HG03469 (cell line): Measurements from ENCODE around the gene FECH.
"Not testable (repeated sequence)": the region's sequence is repeated elsewhere in the genome, so short reads cannot be mapped to it uniquely, and the experiment has no call there.

Experiments used
- ATAC-seq: cut with Tn5 transposase; IDR thresholded peaks from one replicate; pipeline ENCODE4 v1.9.1; 2021; ENCODE audit warnings: mild to moderate bottlenecking, moderate library complexity, moderate number of reproducible peaks; ENCODE audit not compliant: unreplicated experiment

The FECH gene, protein sequence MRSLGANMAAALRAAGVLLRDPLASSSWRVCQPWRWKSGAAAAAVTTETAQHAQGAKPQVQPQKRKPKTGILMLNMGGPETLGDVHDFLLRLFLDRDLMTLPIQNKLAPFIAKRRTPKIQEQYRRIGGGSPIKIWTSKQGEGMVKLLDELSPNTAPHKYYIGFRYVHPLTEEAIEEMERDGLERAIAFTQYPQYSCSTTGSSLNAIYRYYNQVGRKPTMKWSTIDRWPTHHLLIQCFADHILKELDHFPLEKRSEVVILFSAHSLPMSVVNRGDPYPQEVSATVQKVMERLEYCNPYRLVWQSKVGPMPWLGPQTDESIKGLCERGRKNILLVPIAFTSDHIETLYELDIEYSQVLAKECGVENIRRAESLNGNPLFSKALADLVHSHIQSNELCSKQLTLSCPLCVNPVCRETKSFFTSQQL

DNA sequence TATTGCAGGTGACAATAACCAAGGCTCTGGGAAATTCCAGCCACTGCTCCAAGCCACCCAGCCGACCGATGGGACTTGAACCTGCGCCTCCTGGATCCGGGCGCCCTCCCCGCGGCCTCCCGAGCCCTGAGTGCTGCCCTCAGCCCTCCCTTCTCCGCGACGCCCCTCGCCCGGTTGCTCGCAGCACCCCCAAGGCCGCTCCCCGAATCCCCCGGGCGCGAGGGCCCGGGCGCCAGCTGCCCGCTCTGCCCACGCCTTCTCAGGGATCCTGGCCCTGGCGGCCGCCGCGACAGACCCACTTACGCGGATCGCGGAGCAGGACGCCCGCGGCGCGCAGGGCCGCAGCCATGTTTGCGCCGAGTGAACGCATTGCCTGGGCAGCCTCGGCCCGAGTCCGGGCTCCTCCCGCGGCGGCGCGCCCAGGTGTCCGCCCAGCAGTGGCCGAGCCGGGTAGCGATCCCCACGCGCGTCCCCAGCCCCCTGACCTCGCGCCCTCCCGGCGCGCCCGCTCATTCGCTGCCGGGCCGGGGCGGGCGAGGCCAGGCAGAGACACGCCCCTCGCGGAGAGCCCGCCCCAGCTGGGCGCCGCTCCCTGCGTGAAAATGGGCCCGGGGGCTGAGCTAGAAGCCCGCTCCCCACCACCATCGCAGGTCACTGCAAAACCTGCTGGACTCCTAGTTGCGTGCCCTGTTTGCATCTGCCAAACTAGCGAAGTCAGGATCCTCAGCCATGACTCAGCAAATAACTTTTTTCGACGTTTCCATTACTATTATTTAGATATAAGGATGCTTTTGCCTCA lies at the start of gene FECH:
Gene FECH (minus strand): TSS at position 452 of the 799 bp plus-strand sequence. CDS start 82 bp downstream, at position 370.
- peak; percentile 61 for ATAC-seq

DNA sequence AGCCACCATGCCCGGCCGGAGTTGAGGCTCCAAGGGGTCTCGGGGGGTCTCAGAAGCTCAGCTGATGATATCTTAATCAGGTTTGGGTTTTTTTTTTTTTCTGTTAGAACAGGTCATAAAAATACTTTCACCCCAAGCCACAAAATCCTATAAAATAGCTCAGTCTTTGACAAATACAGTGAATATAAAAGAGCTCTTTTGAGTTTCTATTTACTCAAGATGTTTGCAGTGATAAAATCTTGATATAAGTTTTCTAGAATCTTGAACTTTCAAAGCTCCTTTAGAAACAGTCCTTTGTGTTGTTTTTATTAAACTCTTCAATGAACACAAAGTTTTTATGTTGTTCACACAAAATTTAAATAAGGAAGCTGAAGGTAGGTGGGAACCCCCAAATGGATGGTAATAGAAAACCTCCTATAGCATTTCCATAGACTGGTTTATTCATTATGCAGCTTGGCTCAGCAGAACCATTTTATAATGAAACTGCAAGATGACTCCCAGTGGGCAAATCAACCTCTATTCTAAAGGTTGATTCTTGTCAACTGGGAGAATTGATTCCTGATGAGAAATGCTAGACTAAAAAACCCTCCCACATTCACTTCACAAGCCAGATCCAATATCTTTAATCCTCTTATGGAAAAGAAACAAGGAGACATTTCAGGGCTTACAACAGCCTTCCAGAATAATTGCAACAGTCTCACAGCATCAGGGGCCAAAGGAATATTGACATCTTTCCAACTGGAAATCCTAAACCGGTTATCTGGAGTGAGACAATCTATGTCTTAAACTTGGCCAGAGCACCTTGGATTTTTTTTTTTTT lies 48.7 kb upstream of the FECH start:
- ATAC-seq: no peak

DNA sequence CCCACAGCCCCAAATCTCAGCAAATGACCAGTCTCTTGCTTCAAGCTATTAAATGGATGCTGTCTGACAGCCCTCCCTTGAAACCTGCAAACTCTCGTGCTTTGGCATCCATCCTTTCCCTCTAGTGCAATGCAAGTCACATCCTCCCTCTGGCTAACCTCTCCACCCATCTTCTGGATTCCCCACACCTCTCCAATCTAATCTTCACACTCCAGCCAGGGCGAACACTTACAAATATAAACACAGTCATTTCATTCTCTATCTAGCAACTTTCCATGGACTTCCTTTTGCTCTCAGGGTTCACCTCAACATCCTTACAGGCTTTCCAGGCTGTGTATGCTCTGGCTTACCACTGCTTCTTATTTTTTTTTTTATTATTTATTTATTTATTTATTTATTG lies 45.2 kb upstream of the FECH start:
- no peak for ATAC-seq

DNA sequence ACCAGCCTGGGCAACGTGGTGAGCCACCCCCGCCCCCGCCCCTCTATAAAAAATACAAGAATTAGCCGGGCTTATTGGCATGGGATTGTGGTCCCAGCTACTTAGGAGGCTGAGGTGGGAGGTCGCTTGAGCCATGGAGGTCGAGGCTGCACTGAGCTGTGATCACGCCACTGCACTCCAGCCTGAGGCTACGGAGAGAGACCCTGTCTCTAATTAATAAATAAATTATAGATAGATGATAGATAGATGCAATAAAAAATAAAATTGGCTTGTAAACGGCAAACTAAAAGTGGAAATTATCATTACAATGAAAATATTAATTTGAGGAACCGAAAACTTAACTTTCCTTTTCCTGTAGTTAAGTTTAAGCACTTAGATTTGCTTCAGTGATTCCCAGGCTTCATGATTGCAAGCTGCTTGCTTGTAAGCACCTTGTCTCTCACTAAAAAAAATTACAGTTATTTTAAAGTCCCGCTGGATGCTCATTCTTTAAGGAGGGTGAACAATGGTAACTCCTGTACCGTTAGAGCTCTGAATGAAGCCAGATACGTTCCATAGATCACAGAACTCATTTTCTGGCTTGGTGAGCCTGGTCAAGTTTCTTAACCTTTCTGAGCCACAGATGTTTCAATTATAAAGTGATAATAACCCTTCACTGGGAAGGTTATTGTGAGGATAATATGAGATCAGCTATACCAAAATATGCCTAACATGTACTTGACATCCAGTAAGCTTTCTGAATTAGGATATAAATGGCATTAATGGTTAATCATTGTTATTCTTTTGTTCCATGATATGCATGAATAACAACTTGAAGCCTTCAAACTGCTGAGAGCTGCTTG lies 44.5 kb upstream of the FECH start:
- no peak for ATAC-seq

DNA sequence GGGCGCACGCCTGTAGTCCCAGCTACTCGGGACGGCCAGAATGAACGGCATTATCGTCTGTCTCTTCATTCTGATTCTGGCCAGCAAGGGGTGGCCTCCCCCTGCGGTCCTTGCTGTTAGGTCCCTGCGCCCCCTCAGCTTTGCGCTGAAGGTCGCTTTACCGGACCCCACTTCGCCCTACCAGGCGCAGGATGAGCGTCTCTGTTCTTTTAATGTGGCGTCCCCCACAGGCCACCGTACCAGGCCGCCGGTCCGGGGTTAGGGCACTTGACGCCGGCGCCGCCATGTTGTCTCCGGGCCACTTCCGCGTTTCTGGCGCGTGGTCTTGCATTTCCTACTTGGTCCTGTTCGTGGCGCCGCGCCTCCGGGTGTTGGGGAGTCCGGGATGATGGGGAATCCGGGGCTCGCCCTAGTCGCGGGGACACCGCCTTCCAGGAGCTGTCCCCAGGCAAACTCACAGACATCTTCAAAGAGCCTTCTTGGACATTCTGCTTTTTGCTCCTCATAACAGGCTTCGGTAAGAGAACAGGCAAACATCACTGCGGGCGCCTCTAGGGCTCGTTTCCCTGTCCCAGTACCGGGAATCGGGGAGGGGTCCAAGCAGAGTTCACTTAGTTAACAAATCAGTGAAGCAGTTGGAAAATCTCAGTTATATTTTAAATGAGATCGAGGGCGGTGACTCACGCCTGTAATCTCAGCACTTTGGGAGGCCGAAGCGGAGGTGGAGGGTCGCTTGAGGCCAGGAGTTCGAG lies 43.7 kb upstream of the FECH start:
- peak; percentile 61 for ATAC-seq

DNA sequence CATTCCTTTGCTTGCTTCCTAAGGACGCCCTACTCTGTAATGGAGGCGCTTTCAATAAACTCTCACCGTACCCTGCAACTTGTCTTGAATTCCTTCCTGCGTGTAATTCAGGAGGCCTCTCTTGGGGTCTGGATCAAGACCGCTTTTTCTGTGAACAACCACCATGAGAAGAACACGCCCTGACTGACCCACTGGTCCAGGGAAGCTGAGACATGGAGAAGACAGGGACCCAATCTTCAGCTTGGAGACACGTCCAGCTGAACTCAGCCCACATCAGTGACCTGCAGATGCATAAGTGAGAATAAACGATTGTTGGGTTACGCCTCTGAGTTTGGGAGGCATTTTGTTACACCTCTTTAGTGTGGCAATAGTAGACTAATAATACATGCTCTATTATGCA lies 42.9 kb upstream of the FECH start:
- ATAC-seq: no peak

DNA sequence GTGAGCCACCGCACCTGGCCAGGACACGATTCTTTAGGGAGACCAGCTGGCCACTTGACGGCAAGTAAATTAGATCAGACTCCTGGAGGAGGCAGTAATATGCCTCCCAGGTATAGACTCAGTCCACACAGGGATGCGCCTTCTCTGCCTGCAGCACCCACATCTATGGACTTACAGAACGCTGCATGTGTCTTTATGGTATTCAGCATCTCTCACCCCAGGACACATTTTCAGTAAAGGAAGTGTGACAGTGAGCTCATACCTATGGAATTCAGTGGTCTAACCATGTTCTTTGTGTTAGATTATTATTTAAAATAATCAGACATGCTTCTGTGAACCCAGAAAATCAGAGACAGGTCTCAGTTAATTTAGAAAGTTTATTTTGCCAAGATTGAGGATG lies 41.0 kb upstream of the FECH start:
- no peak for ATAC-seq

DNA sequence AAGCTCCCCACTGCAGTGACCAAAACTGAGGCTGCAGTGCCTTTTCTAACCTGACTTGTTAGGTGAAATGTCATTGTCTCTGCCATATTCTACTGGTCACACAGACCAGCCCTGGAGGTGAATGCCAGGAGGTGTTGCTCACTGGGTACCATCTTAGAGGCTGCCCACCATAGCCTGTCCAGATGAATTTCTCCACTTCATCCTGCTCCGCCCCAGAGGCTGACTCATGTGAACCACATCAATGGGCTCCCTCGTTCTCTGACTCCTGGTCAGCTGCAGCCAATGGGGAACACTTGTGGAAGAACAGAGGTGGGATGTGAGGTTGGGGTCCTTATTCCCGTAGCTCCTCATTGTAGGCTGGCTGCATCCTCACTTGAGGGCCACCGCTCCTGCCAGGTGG lies 38.5 kb upstream of the FECH start:
- ATAC-seq: no peak

DNA sequence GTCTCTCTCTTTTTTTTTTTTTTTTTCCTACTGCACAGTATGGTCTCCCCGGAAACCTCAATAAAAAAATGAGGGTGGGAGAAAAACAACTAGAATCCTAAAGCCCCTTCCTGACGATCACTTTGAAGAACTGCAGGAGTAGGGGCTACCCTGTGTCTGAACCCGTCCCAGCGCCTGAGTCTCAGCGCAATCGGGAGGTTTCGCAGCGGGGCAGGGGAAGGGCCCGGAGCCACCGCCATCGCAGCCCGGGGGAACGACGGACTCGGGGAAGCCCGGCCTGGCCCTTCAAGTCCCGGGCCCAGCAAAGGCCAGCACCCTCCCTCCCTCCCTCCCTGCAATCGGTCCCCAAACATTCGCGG lies 34.7 kb upstream of the FECH start:
- ATAC-seq: peak; percentile 15

DNA sequence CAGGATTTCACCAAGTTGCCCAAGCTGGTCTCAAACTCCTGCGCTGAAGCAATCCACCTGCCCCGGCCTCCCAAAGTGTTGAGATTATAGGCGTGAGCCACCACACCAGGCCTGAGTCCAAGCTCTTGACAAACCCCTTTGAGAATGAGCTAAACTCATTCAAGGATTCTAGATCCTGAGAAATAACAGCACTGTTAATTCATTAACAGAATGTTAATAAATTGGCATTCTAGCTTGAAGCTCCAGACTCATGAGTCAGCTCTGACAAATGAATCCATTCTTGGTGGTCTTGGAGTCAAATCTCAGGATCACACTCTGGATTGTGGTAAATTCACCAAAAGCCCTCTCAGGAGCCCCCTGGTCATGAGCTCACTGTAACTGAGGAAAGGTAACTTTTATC lies 33.4 kb upstream of the FECH start:
- no peak for ATAC-seq

DNA sequence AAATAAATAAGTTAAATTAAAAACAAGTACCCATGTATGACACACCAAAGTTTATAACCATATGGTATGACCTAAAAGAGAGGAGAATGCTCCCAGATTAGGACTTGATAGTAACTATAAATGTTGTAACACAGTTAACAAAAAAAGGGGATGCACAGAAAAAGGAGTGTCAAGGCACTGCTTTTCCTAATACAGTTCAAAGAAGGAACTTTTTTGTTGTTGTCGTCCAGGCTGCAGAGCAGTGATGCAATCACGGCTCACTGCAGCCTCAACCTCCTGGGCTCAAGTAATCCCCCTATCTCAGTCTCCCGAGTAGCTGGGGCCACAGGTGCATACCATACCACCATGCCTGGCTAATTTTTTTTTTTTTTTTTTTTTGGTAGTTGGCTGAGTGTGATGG lies 32.4 kb upstream of the FECH start:
- no peak for ATAC-seq

DNA sequence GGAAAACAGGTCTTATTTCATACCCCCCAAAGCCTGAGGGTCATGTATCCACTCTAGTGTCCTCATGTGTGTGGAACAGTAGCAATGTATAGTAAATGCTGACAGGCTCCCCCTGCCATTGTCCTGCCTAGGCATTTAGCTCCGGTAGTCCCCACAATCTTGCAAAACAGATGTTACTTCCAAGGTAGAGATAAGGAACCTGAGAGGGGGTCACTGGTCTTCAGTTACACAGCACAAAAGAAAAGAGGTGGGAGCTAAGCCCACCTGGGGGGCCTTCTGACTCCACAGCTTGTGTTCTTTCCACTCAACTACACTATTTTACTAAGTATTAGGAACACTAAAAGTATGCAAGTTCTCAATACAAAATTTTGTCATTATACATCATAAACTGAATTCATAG lies 17.4 kb upstream of the FECH start:
- no peak for ATAC-seq

DNA sequence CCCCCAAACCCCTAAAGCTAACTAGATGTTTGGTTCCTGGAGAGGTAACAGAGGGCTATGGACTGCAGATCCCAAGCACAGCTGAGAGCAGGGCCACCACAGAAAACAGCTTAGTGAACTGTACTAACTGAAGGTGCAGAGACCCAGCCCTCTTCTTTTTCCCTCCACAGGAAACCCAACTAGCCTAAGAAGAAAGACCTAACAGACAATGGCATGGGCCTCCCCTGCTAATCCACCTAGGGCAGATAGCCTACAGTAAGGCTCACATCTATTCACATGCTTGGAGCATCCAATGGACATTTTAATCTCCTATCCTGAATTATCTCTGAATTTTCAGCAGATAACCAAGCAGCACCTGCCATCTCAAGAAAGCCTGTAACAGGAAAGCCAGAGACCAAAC lies 8.8 kb upstream of the FECH start:
- no peak for ATAC-seq

DNA sequence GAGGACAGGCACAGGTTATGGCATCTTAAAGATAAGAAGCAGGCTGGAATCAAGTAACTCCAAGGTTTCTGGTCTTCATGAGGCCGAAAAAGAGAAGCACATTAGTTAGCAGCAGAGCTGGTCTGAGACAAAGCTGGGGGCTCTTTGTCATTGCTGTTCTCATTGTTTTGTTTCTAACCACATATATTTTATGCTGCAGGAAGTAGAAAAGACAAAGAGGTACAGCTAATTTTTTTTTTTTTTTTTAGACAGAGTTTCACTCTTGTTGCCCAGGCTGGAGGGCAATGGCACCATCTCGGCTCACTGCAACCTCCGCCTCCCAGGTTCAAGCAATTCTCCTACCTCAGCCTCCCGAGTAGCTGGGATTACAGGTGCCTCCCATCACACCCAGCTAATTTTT lies 6.2 kb upstream of the FECH start:
- ATAC-seq: not testable (repeated sequence)

DNA sequence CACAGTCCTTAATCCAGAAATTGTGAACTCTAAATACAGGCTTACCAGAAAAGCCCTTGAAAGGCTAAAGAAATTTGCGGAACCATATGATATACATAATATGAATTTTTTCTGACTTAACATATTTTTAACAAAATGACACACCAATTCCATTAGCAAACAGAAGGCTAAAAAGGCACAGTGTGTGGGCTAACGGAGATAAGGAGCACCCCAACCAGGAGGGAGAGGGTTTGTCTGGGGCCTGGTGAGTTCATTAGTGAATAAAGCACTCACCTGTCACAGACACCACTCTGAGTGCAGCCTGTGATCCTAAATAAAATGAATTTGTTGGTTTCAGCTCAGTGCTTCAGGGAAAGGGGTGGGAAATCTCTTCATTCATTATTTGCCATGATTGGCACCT lies 2.7 kb upstream of the FECH start:
- ATAC-seq: no peak

DNA sequence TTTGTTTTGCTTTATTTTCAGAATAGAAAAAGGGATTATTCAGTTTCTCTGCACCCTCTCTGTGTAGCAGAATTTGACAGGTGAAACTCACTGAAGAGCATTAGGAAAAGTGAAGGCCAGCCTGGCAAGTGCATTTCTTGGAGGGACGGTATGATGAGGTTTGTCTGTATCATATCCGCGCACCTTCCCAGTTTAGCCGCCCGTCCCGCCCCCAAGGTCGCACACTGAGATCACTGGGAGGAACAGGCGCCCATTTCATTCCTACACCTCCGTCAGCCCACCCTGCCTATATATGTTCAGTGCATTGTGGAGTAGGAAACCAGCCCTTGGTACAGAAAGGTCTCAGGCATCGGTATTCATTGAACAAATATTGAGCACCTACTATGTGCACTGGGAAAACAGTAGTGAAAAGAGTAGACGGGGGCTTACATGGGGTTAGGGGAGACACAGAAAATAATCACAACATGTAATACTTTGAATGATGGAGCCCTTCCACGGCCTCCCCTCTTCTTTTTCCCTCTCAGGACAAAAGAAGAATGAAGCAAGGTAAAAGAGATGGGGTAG lies 678 bp upstream of the FECH start:
- ATAC-seq: no peak

DNA sequence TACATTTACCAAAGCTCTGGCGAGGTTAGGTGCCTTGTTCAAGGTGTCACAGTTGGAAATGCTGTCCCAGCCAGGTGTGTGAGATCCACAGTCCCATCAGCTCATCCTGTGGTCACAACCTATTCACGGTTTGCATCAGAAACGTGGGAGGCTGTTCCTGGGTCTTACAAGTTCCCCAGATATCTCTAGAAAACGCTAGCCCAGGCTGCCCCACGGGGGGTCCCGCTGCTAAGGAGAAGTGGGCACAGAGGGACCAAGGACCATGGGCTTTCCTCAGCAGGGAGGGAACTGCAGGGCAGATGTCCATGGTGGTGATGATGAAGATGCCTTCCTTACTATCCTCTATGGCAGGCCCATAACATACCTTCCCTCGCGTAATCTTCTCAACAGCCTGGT lies 649 bp downstream of the FECH start:
- no peak for ATAC-seq

DNA sequence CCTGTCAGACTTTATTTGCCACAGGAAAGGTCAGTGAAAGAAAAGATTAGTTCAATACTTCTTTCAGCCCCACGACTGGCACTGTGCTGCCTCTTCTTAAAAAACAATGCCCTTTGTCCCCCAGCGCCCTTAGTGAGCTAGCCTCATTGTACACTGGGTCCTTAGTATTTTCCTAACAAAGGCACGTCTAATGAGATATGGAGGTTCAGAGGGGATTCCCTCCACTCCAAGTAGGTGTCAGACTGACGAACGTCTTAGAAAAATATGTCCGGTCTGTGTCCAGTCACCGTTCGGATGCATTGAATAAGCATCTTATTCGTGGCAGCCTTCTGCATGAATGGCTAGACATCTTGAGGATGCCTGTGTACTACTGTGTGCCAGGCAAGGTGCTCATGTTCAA lies 1.1 kb downstream of the FECH start:
- no peak for ATAC-seq

DNA sequence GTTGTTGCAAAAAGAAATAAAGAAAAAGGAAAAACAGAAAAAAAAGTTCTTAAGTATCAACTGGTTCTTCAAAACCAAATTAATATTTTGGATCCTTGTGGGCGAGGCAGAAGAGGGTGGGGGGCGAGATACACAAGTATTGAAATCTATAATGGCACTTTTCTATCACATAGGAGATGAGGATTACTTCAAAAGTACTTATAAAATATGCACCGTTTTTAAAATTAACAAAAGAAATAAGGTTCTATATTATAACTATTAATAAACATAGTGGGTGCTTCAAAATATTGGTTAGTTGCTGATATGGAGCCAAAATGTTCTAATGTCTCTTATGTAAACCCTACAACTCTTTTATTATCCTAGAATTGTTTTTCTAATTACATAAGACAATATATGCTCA lies 2.1 kb downstream of the FECH start:
- ATAC-seq: no peak
